Measurements from ENCODE around the gene ZBTB11. TPM values are rescaled to one million over a fixed set of nuclear protein-coding genes. Genes with fewer than 3 reads are reported as not detected.

The ZBTB11 gene
- total and polyA plus RNA-seq, 9 of the 15 experiments (the other 6 are each of a cell fraction or from before 2014, with no cell fraction given): 6.2 to 31.9 (median 21.4) TPM

GRCh38 chr3:101617478-101617877, 59.5 kb downstream of the ZBTB11 start:
- ChIA-PET POLR2A (no interaction called here), CTCF (ENCODE audit: low intra/inter-chr PET ratio) (no interaction called here)
- Histone ChIP-seq H3K9me1 (ENCODE audit: control insufficient read depth, insufficient read depth, low read length) (no peaks in the 10 kb centered on the region), H3K9ac (ENCODE audit: insufficient read depth in 1 of 2, low read depth in 2 of 2, low read length in 2 of 2) (no peak overlapping the region), H3K79me2 (ENCODE audit: control insufficient read depth, insufficient read depth, low read length) (no peaks in the 10 kb centered on the region; the same call in 1 of the 3 replicates), H3K36me3 (ENCODE audit: control insufficient read depth, insufficient read depth, low read length) (peaks cover 39% of the 10 kb centered on the region; the same call in 2 of the 3 replicates), H3K27ac (ENCODE audit: extremely low read depth, low read depth, low read length) (no peak overlapping the region), H3K4me2 (ENCODE audit: insufficient read depth, low read length) (no peak overlapping the region), H4K20me1 (replicated peaks; ENCODE audit: control insufficient read depth, insufficient read depth, low read length) (no peaks in the 10 kb centered on the region; the same call in 1 of the 2 replicates), H3K4me3 (no peak overlapping the region), H3K4me1 (replicated peaks in 1 of 2; ENCODE audit: control insufficient read depth in 2 of 2, insufficient read depth in 2 of 2, low read length in 2 of 2) (no peaks in the 10 kb centered on the region), H3K27me3 (ENCODE audit: control insufficient read depth in 2 of 2, insufficient read depth in 2 of 2, low read length in 2 of 2) (no peaks in the 10 kb centered on the region), H2AFZ (ENCODE audit: low read depth, low read length) (no peak overlapping the region), H3K9me3 (replicated peaks; ENCODE audit: control insufficient read depth, insufficient read depth, low read depth, low read length) (no peaks in the 10 kb centered on the region)
- TF ChIP-seq USF2 (CRISPR knock-in tag; IDR thresholded peaks at IDR 0.05) (no peak), CUX1 (CRISPR knock-in tag; IDR thresholded peaks at IDR 0.05) (no peak), ZNF785 (CRISPR knock-in tag; IDR thresholded peaks at IDR 0.05) (no peak), ETV6 (IDR thresholded peaks at IDR 0.05; ENCODE audit: borderline replicate concordance in 1 of 2, low read depth in 2 of 2, low read length in 1 of 2) (no peak), ETV6 (CRISPR knock-in tag; IDR thresholded peaks at IDR 0.05; ENCODE audit: borderline replicate concordance) (no peak), CBFB (CRISPR knock-in tag; IDR thresholded peaks at IDR 0.05) (no peak), CSDE1 (IDR thresholded peaks at IDR 0.05) (no peak), NFATC3 (IDR thresholded peaks at IDR 0.05) (no peak), ASH1L (IDR thresholded peaks at IDR 0.05; ENCODE audit: borderline replicate concordance, low read depth, partially characterized antibody) (no peak), SMAD3 (CRISPR knock-in tag; conservative IDR thresholded peaks at IDR 0.05) (no peak), ZNF311 (CRISPR knock-in tag; IDR thresholded peaks at IDR 0.05) (no peak), ZNF224 (CRISPR knock-in tag; IDR thresholded peaks at IDR 0.05) (no peak), CEBPB (tag; IDR thresholded peaks at IDR 0.05) (no peak), HOXB6 (CRISPR knock-in tag; IDR thresholded peaks at IDR 0.05; ENCODE audit: borderline replicate concordance) (no peak), ZNF324 (CRISPR knock-in tag; IDR thresholded peaks at IDR 0.05) (no peak), ZZZ3 (IDR thresholded peaks at IDR 0.05) (no peak), CTBP1 (IDR thresholded peaks at IDR 0.05; ENCODE audit: borderline replicate concordance) (no peak), USF1 (CRISPR knock-in tag; IDR thresholded peaks at IDR 0.05) (no peak), CBX1 (IDR thresholded peaks at IDR 0.05; ENCODE audit: low read depth) (no peak), U2AF2 (optimal IDR thresholded peaks at IDR 0.05; ENCODE audit: low read depth, low read length) (no peak)
- BruUV-seq (replicated peaks): no TSS peak
- FAIRE-seq (no peak), ATAC-seq (no peak), DNase-seq (ENCODE audit: extremely low read depth in 1 of 4, low spot score in 3 of 4) (no peak)
- in situ Hi-C loops (cut with MboI) (no loop called here), intact Hi-C loops (cut with micrococcal nuclease) (no loop called here)
- WGBS (ENCODE audit: insufficient coverage, low coverage, missing lambda C conversion rate): 91% methylated on average over 4 of the region's 7 CpGs

All from K562 (cell line).